ENCODE measurements around the gene RACGAP1.

- TF ChIP-seq CTCF (IDR thresholded peaks at IDR 0.05), result no peak
- TF ChIP-seq POLR2AphosphoS5 (IDR thresholded peaks at IDR 0.05; ENCODE audit: low read depth, low read length), result no peak
- TF ChIP-seq REST (IDR thresholded peaks at IDR 0.05; ENCODE audit: insufficient read depth in 1 of 2, low read depth in 2 of 2, low read length in 1 of 2), result no peak
Observed at GRCh38 chr12:49967777-49968250, 57.5 kb downstream of the RACGAP1 start.
